IMR-90 (cell line): ENCODE measurements around the gene BCAS4. TPM values are rescaled to one million over a fixed set of nuclear protein-coding genes. Genes with fewer than 3 reads are reported as not detected.

Experiments
- ATAC-seq: fragments of 200-7000 bp; cut with Tn5 transposase; 2 replicates; pipeline ENCODE4 v1.9.1; 2020; ENCODE audit warnings: low read depth, mild to moderate bottlenecking, moderate library complexity
- BruUV-seq: library from RNA; stranded (reverse); fragments of 400-500 nt; replicated peaks from 2 replicates; lab custom pipeline; 2021; lab: Mats Ljungman, UMichigan
- CTCF ChIA-PET: fragments of 300-600 bp; formaldehyde crosslinking; extraction: SDS; loops from one replicate; lab custom pipeline; 2021; ENCODE audit warnings: antibody characterized with exemption; lab: Yijun Ruan, JAX
- POLR2A ChIA-PET: fragments of 300-600 bp; sonication (Branson Sonifier 250); formaldehyde crosslinking; loops from one replicate; lab custom pipeline; 2022; ENCODE audit warnings: antibody characterized with exemption; ENCODE audit not compliant: unreplicated experiment; lab: Charles Lee
- DNase-seq: peaks from one replicate; pipeline ENCODE4 v3.0.0; 2013
- H2AFZ ChIP-seq: replicated peaks from 2 replicates; pipeline ENCODE3; 2013; ENCODE audit warnings: low read length, mild to moderate bottlenecking; ENCODE audit not compliant: poor library complexity
- H2AK5ac ChIP-seq: 2 replicates; pipeline ENCODE4 v1.6.1; 2013; ENCODE audit warnings: low read depth, low read length, inconsistent platforms
- H2AK9ac ChIP-seq: replicated peaks from 2 replicates; pipeline ENCODE3; 2013; ENCODE audit warnings: mild to moderate bottlenecking, low read depth, low read length, moderate library complexity; ENCODE audit not compliant: poor library complexity
- H2BK120ac ChIP-seq: 2 replicates; pipeline ENCODE4 v1.6.1; 2013; ENCODE audit warnings: low read depth, low read length, inconsistent platforms
- H2BK15ac ChIP-seq: 3 replicates; pipeline ENCODE4 v1.6.1; 2013; ENCODE audit warnings: low read depth, low read length, inconsistent platforms
- H2BK20ac ChIP-seq: 2 replicates; pipeline ENCODE4 v1.6.1; 2013; ENCODE audit warnings: low read depth, mild to moderate bottlenecking, inconsistent platforms, low read length, moderate library complexity
- H2BK5ac ChIP-seq: 2 replicates; pipeline ENCODE4 v1.6.1; 2013; ENCODE audit warnings: mild to moderate bottlenecking, low read depth, low read length, inconsistent platforms; ENCODE audit not compliant: poor library complexity, severe bottlenecking
- H3K14ac ChIP-seq: replicated peaks from 2 replicates; pipeline ENCODE4 v1.6.1; 2013; ENCODE audit warnings: low read depth, low read length, inconsistent platforms
- H3K18ac ChIP-seq: 2 replicates; pipeline ENCODE4 v1.6.1; 2013; ENCODE audit warnings: low read depth, low read length, control low read depth
- H3K23ac ChIP-seq: 2 replicates; pipeline ENCODE4 v1.6.1; 2013; ENCODE audit warnings: low read depth, low read length, inconsistent platforms
- H3K27ac ChIP-seq: 2 replicates; pipeline ENCODE4 v1.5.1; 2013; ENCODE audit warnings: mild to moderate bottlenecking, control low read depth, low read length; ENCODE audit not compliant: insufficient read depth
- H3K27me3 ChIP-seq: 2 replicates; pipeline ENCODE4 v1.6.1; 2013; ENCODE audit warnings: low read length; ENCODE audit not compliant: control insufficient read depth, insufficient read depth
- H3K36me3 ChIP-seq: 2 replicates; pipeline ENCODE4 v1.6.1; 2013; ENCODE audit warnings: low read length, mixed read lengths; ENCODE audit not compliant: control insufficient read depth, insufficient read depth
- H3K4ac ChIP-seq: 2 replicates; pipeline ENCODE4 v1.6.1; 2013; ENCODE audit warnings: low read depth, low read length, inconsistent platforms
- H3K4me1 ChIP-seq: 2 replicates; pipeline ENCODE4 v1.6.1; 2013; ENCODE audit warnings: low read length, mixed read lengths; ENCODE audit not compliant: control insufficient read depth, insufficient read depth
- H3K4me2 ChIP-seq: 2 replicates; pipeline ENCODE4 v1.6.1; 2013; ENCODE audit warnings: low read depth, mild to moderate bottlenecking, control low read depth, low read length, moderate library complexity
- H3K4me3 ChIP-seq: 2 replicates; pipeline ENCODE4 v1.5.1; 2013; ENCODE audit warnings: low read depth, mild to moderate bottlenecking, control low read depth, low read length, moderate library complexity; ENCODE audit not compliant: insufficient read depth
- H3K56ac ChIP-seq: 2 replicates; pipeline ENCODE4 v1.6.1; 2013; ENCODE audit warnings: low read length, inconsistent platforms; ENCODE audit not compliant: insufficient read depth; ENCODE audit errors: extremely low read depth
- H3K79me1 ChIP-seq, 2 experiments: 2 replicates each; pipeline ENCODE4 v1.6.1; 2013; ENCODE audit warnings: low read length in 2 of 2, inconsistent platforms in 1 of 2, low read depth in 1 of 2
- H3K9ac ChIP-seq: 2 replicates; pipeline ENCODE4 v1.6.1; 2013; ENCODE audit warnings: low read depth, low read length, control low read depth
- H3K9me1 ChIP-seq: 2 replicates; pipeline ENCODE4 v1.6.1; 2013; ENCODE audit warnings: low read length, inconsistent platforms; ENCODE audit not compliant: insufficient read depth
- H3K9me3 ChIP-seq: 2 replicates; pipeline ENCODE4 v1.6.1; 2013; ENCODE audit warnings: low read length; ENCODE audit not compliant: control insufficient read depth, insufficient read depth
- H4K20me1 ChIP-seq: 2 replicates; pipeline ENCODE4 v1.6.1; 2013; ENCODE audit warnings: low read length, inconsistent platforms; ENCODE audit not compliant: insufficient read depth
- H4K5ac ChIP-seq: 2 replicates; pipeline ENCODE4 v1.6.1; 2013; ENCODE audit warnings: mild to moderate bottlenecking, low read depth, low read length, control low read depth
- H4K8ac ChIP-seq, 2 experiments: 2 replicates each; pipeline ENCODE4 v1.6.1; 2013; ENCODE audit warnings: low read depth in 2 of 2, low read length in 2 of 2, control low read depth in 1 of 2, inconsistent platforms in 1 of 2
- H4K91ac ChIP-seq: 2 replicates; pipeline ENCODE4 v1.6.1; 2013; ENCODE audit warnings: low read depth, low read length, inconsistent platforms; ENCODE audit not compliant: insufficient read depth
- BHLHE40 ChIP-seq: fragments of 150-350 bp; IDR thresholded peaks from 2 replicates; pipeline ENCODE4 v1.6.1; 2016; ENCODE audit warnings: mild to moderate bottlenecking, low read depth, low read length
- CEBPB ChIP-seq: IDR thresholded peaks from 2 replicates; pipeline ENCODE4 v1.6.1; 2012; ENCODE audit warnings: low read depth, low read length, improper control_type of control experiment
- CHD1 ChIP-seq: IDR thresholded peaks from 2 replicates; pipeline ENCODE4 v1.6.1; 2012; ENCODE audit warnings: low read depth, low read length, improper control_type of control experiment
- FOS ChIP-seq: fragments of 150-350 bp; IDR thresholded peaks from 2 replicates; pipeline ENCODE4 v1.6.1; 2016; ENCODE audit warnings: low read depth, low read length
- MAFK ChIP-seq: IDR thresholded peaks from 2 replicates; pipeline ENCODE4 v1.6.1; 2012; ENCODE audit warnings: low read depth, low read length, improper control_type of control experiment
- MAZ ChIP-seq: IDR thresholded peaks from 2 replicates; pipeline ENCODE4 v1.6.1; 2012; ENCODE audit warnings: low read depth, mild to moderate bottlenecking, low read length, improper control_type of control experiment, moderate library complexity, borderline replicate concordance
- MXI1 ChIP-seq: IDR thresholded peaks from 2 replicates; pipeline ENCODE4 v1.6.1; 2012; ENCODE audit warnings: low read depth, mild to moderate bottlenecking, low read length, moderate library complexity, borderline replicate concordance
- NFE2L2 ChIP-seq: fragments of 150-350 bp; IDR thresholded peaks from 2 replicates; pipeline ENCODE4 v1.6.1; 2016; ENCODE audit warnings: low read depth, mild to moderate bottlenecking, low read length
- POLR2A ChIP-seq: IDR thresholded peaks from 2 replicates; pipeline ENCODE4 v1.6.1; 2012; ENCODE audit warnings: mild to moderate bottlenecking, low read depth, low read length
- RAD21 ChIP-seq: IDR thresholded peaks from 2 replicates; pipeline ENCODE4 v1.6.1; 2012; ENCODE audit warnings: low read length, improper control_type of control experiment
- RCOR1 ChIP-seq: IDR thresholded peaks from 2 replicates; pipeline ENCODE4 v1.6.1; 2012; ENCODE audit warnings: mild to moderate bottlenecking, low read length, improper control_type of control experiment; ENCODE audit not compliant: insufficient replicate concordance
- RFX5 ChIP-seq: IDR thresholded peaks from 2 replicates; pipeline ENCODE4 v1.8.0; 2012; ENCODE audit warnings: low read depth, mild to moderate bottlenecking, low read length, moderate library complexity
- SMC3 ChIP-seq: fragments of 150-350 bp; IDR thresholded peaks from 2 replicates; pipeline ENCODE4 v1.6.1; 2016; ENCODE audit warnings: low read depth, mild to moderate bottlenecking, antibody characterized with exemption, low read length, moderate library complexity
- WGBS, 2 experiments: methylation state at CpG; one replicate each; pipeline versions ENCODE4 v1.1.5 to v1.1.7; 2013; ENCODE audit warnings: missing lambda C conversion rate in 2 of 2; ENCODE audit not compliant: insufficient read length in 1 of 2; ENCODE audit errors: extremely low coverage in 2 of 2; 5-methylcytosine and 5-hydroxymethylcytosine counted together
- dilution Hi-C: fragments of 300-500 bp; cut with HindIII; formaldehyde crosslinking; loops from one replicate; pipeline ENCODE4 v1.14.3; 2018; ENCODE audit warnings: low sequenced_read_pairs; ENCODE audit not compliant: unreplicated experiment
- in situ Hi-C: fragments of 300-500 bp; cut with MboI; formaldehyde crosslinking; loops from 3 replicates; pipeline ENCODE4 v1.14.3; 2019; ENCODE audit warnings: low sequenced_read_pairs, inconsistent platforms, mixed read lengths
- intact Hi-C: fragments of 100-400 bp; cut with micrococcal nuclease; formaldehyde crosslinking; loops from 2 replicates; pipeline ENCODE4 v1.10.0; 2022
- polyA plus RNA-seq, 3 experiments: library from polyadenylated mRNA; depleted of rRNA; stranded (reverse); fragments of >200 nt; gene quantifications; 2 replicates each; pipeline ENCODE4 v1.2.3, GENCODE V29; 2012; ENCODE audit warnings: low replicate concordance in 1 of 3
- total RNA-seq: library from RNA; depleted of rRNA; stranded (reverse); fragments of >200 nt; gene quantifications from 2 replicates; pipeline ENCODE4 v1.2.3, GENCODE V29; 2012
- TF ChIP-seq, protein P1 (sequence below): conservative IDR thresholded peaks from 2 replicates; pipeline ENCODE4 v1.5.1; 2012; ENCODE audit warnings: mild to moderate bottlenecking, low read depth, low read length, improper control_type of control experiment
- TF ChIP-seq, protein P2 (sequence below): fragments of 150-350 bp; IDR thresholded peaks from 2 replicates; pipeline ENCODE4 v1.6.1; 2017; ENCODE audit warnings: mild to moderate bottlenecking, antibody characterized with exemption, low read length, low read depth
- TF ChIP-seq, protein P3 (sequence below): fragments of 150-350 bp; IDR thresholded peaks from 2 replicates; pipeline ENCODE4 v1.6.1; 2016; ENCODE audit warnings: low read depth, mild to moderate bottlenecking, low read length, moderate library complexity, borderline replicate concordance

BCAS4 gene
- total and polyA plus RNA-seq, 2 of the 4 experiments (the other 2 are of a cell fraction) = 42.7 to 47.5 TPM

DNA sequence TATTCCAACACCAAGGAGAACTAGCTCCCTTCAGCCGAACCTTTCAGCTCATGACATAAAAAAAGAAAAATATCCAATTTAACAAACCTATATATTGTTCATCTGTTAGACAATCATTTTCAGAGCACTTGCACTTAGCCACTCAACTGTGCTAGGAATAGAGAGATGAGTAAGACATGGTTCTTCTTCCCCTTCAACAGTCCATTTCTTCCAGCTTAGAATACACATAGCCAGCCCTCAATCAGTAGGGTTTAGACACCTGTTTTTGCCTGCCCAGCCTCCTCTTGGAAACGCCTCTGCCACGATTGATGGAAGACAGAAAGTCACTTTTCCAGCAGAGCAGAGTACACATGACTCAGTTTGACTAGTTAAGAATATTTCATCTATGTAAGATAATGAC, 114.6 kb downstream of the BCAS4 start:
- peaks cover 17% of the 10 kb centered on the region for H3K4me1 ChIP-seq
- dilution Hi-C loops = loop anchor here (25.0 kb wide), 1 partner anchor 97 kb away; no protein-coding TSS in a partner anchor
- H4K91ac ChIP-seq = no peak overlapping the region
- H4K20me1 ChIP-seq = peaks cover 90% of the 10 kb centered on the region
- no CpG with 5 or more reads among the region's 3 CpGs for WGBS, 2 experiments
- H3K27ac ChIP-seq = no peak overlapping the region
- ChIA-PET POLR2A (no interaction called here), CTCF (no interaction called here)
- no peak overlapping the region for H3K4ac ChIP-seq
- in situ Hi-C loops = no loop called here
- intact Hi-C loops = no loop called here
- BruUV-seq = no TSS peak
- no peak overlapping the region for H2BK15ac ChIP-seq
- H3K9ac ChIP-seq = no peak overlapping the region
- no peak overlapping the region for H4K8ac ChIP-seq
- TF ChIP-seq NFE2L2 (no peak), CHD1 (no peak), MAZ (no peak), MXI1 (no peak), RAD21 (no peak), RFX5 (no peak), SMC3 (no peak), MAFK (no peak), POLR2A (no peak), CEBPB (no peak), RCOR1 (no peak), FOS (no peak), BHLHE40 (no peak)
- TF ChIP-seq, protein P1, sequence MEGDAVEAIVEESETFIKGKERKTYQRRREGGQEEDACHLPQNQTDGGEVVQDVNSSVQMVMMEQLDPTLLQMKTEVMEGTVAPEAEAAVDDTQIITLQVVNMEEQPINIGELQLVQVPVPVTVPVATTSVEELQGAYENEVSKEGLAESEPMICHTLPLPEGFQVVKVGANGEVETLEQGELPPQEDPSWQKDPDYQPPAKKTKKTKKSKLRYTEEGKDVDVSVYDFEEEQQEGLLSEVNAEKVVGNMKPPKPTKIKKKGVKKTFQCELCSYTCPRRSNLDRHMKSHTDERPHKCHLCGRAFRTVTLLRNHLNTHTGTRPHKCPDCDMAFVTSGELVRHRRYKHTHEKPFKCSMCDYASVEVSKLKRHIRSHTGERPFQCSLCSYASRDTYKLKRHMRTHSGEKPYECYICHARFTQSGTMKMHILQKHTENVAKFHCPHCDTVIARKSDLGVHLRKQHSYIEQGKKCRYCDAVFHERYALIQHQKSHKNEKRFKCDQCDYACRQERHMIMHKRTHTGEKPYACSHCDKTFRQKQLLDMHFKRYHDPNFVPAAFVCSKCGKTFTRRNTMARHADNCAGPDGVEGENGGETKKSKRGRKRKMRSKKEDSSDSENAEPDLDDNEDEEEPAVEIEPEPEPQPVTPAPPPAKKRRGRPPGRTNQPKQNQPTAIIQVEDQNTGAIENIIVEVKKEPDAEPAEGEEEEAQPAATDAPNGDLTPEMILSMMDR = no peak
- TF ChIP-seq, protein P2, sequence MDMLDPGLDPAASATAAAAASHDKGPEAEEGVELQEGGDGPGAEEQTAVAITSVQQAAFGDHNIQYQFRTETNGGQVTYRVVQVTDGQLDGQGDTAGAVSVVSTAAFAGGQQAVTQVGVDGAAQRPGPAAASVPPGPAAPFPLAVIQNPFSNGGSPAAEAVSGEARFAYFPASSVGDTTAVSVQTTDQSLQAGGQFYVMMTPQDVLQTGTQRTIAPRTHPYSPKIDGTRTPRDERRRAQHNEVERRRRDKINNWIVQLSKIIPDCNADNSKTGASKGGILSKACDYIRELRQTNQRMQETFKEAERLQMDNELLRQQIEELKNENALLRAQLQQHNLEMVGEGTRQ = no peak
- TF ChIP-seq, protein P3, sequence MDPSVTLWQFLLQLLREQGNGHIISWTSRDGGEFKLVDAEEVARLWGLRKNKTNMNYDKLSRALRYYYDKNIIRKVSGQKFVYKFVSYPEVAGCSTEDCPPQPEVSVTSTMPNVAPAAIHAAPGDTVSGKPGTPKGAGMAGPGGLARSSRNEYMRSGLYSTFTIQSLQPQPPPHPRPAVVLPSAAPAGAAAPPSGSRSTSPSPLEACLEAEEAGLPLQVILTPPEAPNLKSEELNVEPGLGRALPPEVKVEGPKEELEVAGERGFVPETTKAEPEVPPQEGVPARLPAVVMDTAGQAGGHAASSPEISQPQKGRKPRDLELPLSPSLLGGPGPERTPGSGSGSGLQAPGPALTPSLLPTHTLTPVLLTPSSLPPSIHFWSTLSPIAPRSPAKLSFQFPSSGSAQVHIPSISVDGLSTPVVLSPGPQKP = no peak
- H2AK9ac ChIP-seq = no peak overlapping the region
- 0 out of 2 replicates have a peak overlapping the region, but pooled peaks have one; percentile 63 for H3K23ac ChIP-seq
- no peak overlapping the region for H2AFZ ChIP-seq
- DNase-seq (no peak), ATAC-seq (no peak)
- no peak overlapping the region for H3K4me3 ChIP-seq
- H3K9me1 ChIP-seq = peaks cover 22% of the 10 kb centered on the region
- H2BK5ac ChIP-seq = no peak overlapping the region
- H3K18ac ChIP-seq = no peak overlapping the region
- H3K9me3 ChIP-seq = no peaks in the 10 kb centered on the region
- no peak overlapping the region for H3K14ac ChIP-seq
- H3K36me3 ChIP-seq = peaks cover 2% of the 10 kb centered on the region
- H4K5ac ChIP-seq = no peak overlapping the region
- H3K27me3 ChIP-seq = no peaks in the 10 kb centered on the region
- no peak overlapping the region for H2AK5ac ChIP-seq
- no peak overlapping the region for H2BK20ac ChIP-seq
- H3K56ac ChIP-seq = no peak overlapping the region
- no peak overlapping the region for H3K4me2 ChIP-seq
- H2BK120ac ChIP-seq = no peak overlapping the region
- peaks cover 6 to 63% of the 10 kb centered on the region in 2 experiments; a peak in 3 of 4 replicates for H3K79me1 ChIP-seq
